Measurements from ENCODE around the gene GFY.

GRCh38 chr19:49440439-49441209, 15.4 kb downstream of the GFY start:
- TF ChIP-seq TSHZ2 (CRISPR knock-in tag; IDR thresholded peaks at IDR 0.05): no peak
- no peak for TF ChIP-seq ZFP3 (CRISPR knock-in tag; IDR thresholded peaks at IDR 0.05)
- TF ChIP-seq TOX (CRISPR knock-in tag; IDR thresholded peaks at IDR 0.05; ENCODE audit: borderline replicate concordance): no peak
